ENCODE measurements around the gene FCAMR. TPM values are rescaled to one million over a fixed set of nuclear protein-coding genes. Genes with fewer than 3 reads are reported as not detected.

Gene FCAMR
- total and polyA plus RNA-seq, 2 experiments from 2014 or later, result not detected

GRCh38 chr1:206949208-206949607 lies 21.1 kb downstream of the FCAMR start:
- Histone ChIP-seq H3K79me2 (ENCODE audit: insufficient read depth) (no peaks in the 10 kb centered on the region), H3K27me3 (replicated peaks; ENCODE audit: insufficient read depth) (peaks cover 17% of the 10 kb centered on the region), H3K4me1 (ENCODE audit: insufficient read depth) (no peaks in the 10 kb centered on the region), H3K27ac (no peak overlapping the region), H2AFZ (no peak overlapping the region), H4K20me1 (ENCODE audit: insufficient read depth) (no peaks in the 10 kb centered on the region), H3K9ac (no peak overlapping the region), H3K4me2 (ENCODE audit: unreplicated experiment) (no peak overlapping the region), H3K9me3 (ENCODE audit: low read depth) (no peaks in the 10 kb centered on the region), H3K9me2 (ENCODE audit: insufficient read depth) (no peaks in the 10 kb centered on the region), H3K4me3 (no peak overlapping the region), H3K36me3 (ENCODE audit: low read depth) (no peaks in the 10 kb centered on the region), H3F3A (ENCODE audit: insufficient read depth) (no peaks in the 10 kb centered on the region)
- in situ Hi-C loops (cut with MboI), result no loop called here
- no peak for DNase-seq
- TF ChIP-seq EZH2 (IDR thresholded peaks at IDR 0.05; ENCODE audit: insufficient read depth, poor library complexity, severe bottlenecking), result no peak
- TF ChIP-seq EZH2phosphoT487 (IDR thresholded peaks at IDR 0.05; ENCODE audit: insufficient read depth, low read depth), result no peak
- 27 to 38% methylated on average over 4 of the region's 4 CpGs for WGBS, 2 experiments (ENCODE audit: low coverage in 1 of 2, low lambda C conversion rate in 2 of 2, missing lambda C conversion rate in 2 of 2)

- H3K4me2 ChIP-seq (ENCODE audit: unreplicated experiment), result no peak overlapping the region
- H3K9me3 ChIP-seq (ENCODE audit: low read depth), result no peaks in the 10 kb centered on the region
- no peak for TF ChIP-seq EZH2 (IDR thresholded peaks at IDR 0.05; ENCODE audit: insufficient read depth, poor library complexity, severe bottlenecking)
- no peak for TF ChIP-seq EZH2phosphoT487 (IDR thresholded peaks at IDR 0.05; ENCODE audit: insufficient read depth, low read depth)
- no peaks in the 10 kb centered on the region for H3K4me1 ChIP-seq (ENCODE audit: insufficient read depth)
- DNase-seq, result no peak
- H3K27me3 ChIP-seq (replicated peaks; ENCODE audit: insufficient read depth), result peaks cover 33% of the 10 kb centered on the region
- H3K27ac ChIP-seq, result no peak overlapping the region
- H2AFZ ChIP-seq, result no peak overlapping the region
- WGBS, 2 experiments (ENCODE audit: low coverage in 1 of 2, low lambda C conversion rate in 2 of 2, missing lambda C conversion rate in 2 of 2), result 8 to 11% methylated on average over 3 of the region's 3 CpGs
- in situ Hi-C loops (cut with MboI), result no loop called here
- no peak overlapping the region for H3K9ac ChIP-seq
- H4K20me1 ChIP-seq (ENCODE audit: insufficient read depth), result no peaks in the 10 kb centered on the region
- H3F3A ChIP-seq (ENCODE audit: insufficient read depth), result no peaks in the 10 kb centered on the region
- no peak overlapping the region for H3K4me3 ChIP-seq
- H3K36me3 ChIP-seq (ENCODE audit: low read depth), result no peaks in the 10 kb centered on the region
- no peaks in the 10 kb centered on the region for H3K9me2 ChIP-seq (ENCODE audit: insufficient read depth)
- no peaks in the 10 kb centered on the region for H3K79me2 ChIP-seq (ENCODE audit: insufficient read depth)
Observed at GRCh38 chr1:206947255-206947654, 23.0 kb downstream of the FCAMR start.

- no peak within 1 kb of the TSS for H3K4me2 ChIP-seq (ENCODE audit: unreplicated experiment)
- TF ChIP-seq EZH2phosphoT487 (IDR thresholded peaks at IDR 0.05; ENCODE audit: insufficient read depth, low read depth), result no peak
- TF ChIP-seq EZH2 (IDR thresholded peaks at IDR 0.05; ENCODE audit: insufficient read depth, poor library complexity, severe bottlenecking), result no peak
- H2AFZ ChIP-seq, result no peak within 1 kb of the TSS
- H3K36me3 ChIP-seq (ENCODE audit: low read depth), result no peaks in the 10 kb centered on the region
- H3K4me3 ChIP-seq, result no peak within 1 kb of the TSS
- in situ Hi-C loops (cut with MboI), result no loop called here
- 64 to 77% methylated on average over 6 to 7 of the region's 7 CpGs for WGBS, 2 experiments (ENCODE audit: low coverage in 1 of 2, low lambda C conversion rate in 2 of 2, missing lambda C conversion rate in 2 of 2)
- no peak within 1 kb of the TSS for H3K27ac ChIP-seq
- H3K79me2 ChIP-seq (ENCODE audit: insufficient read depth), result no peaks in the 10 kb centered on the region
- H4K20me1 ChIP-seq (ENCODE audit: insufficient read depth), result no peaks in the 10 kb centered on the region
- no peaks in the 10 kb centered on the region for H3K9me3 ChIP-seq (ENCODE audit: low read depth)
- no peak within 1 kb of the TSS for H3K9ac ChIP-seq
- DNase-seq, result no peak
- H3K9me2 ChIP-seq (ENCODE audit: insufficient read depth), result no peaks in the 10 kb centered on the region
- H3K4me1 ChIP-seq (ENCODE audit: insufficient read depth), result no peaks in the 10 kb centered on the region
- peaks cover 43% of the 10 kb centered on the region for H3K27me3 ChIP-seq (replicated peaks; ENCODE audit: insufficient read depth)
- no peaks in the 10 kb centered on the region for H3F3A ChIP-seq (ENCODE audit: insufficient read depth)
Observed at GRCh38 chr1:206946261-206946660, 24.0 kb downstream of the FCAMR start, which contains the start of gene PIGR. PIGR (minus strand) TSS chr1:206946466; CDS start chr1:206940531, 5,935 bp downstream.

GRCh38 chr1:206945779-206946178 lies 24.5 kb downstream of the FCAMR start:
- Histone ChIP-seq H3K27ac (no peak overlapping the region), H3K4me1 (ENCODE audit: insufficient read depth) (no peaks in the 10 kb centered on the region), H3F3A (ENCODE audit: insufficient read depth) (no peaks in the 10 kb centered on the region), H3K9me2 (ENCODE audit: insufficient read depth) (no peaks in the 10 kb centered on the region), H3K9me3 (ENCODE audit: low read depth) (no peaks in the 10 kb centered on the region), H3K9ac (no peak overlapping the region), H4K20me1 (ENCODE audit: insufficient read depth) (no peaks in the 10 kb centered on the region), H3K36me3 (ENCODE audit: low read depth) (no peaks in the 10 kb centered on the region), H3K4me3 (no peak overlapping the region), H2AFZ (no peak overlapping the region), H3K4me2 (ENCODE audit: unreplicated experiment) (no peak overlapping the region), H3K79me2 (ENCODE audit: insufficient read depth) (no peaks in the 10 kb centered on the region), H3K27me3 (replicated peaks; ENCODE audit: insufficient read depth) (peaks cover 45% of the 10 kb centered on the region)
- WGBS, 2 experiments (ENCODE audit: low coverage in 1 of 2, low lambda C conversion rate in 2 of 2, missing lambda C conversion rate in 2 of 2), result 86 to 94% methylated on average over 4 of the region's 4 CpGs
- in situ Hi-C loops (cut with MboI), result no loop called here
- TF ChIP-seq EZH2phosphoT487 (IDR thresholded peaks at IDR 0.05; ENCODE audit: insufficient read depth, low read depth) (no peak), EZH2 (IDR thresholded peaks at IDR 0.05; ENCODE audit: insufficient read depth, poor library complexity, severe bottlenecking) (no peak)
- DNase-seq, result no peak

- Histone ChIP-seq H3K4me2 (ENCODE audit: unreplicated experiment) (no peak overlapping the region), H3K79me2 (ENCODE audit: insufficient read depth) (no peaks in the 10 kb centered on the region), H4K20me1 (ENCODE audit: insufficient read depth) (no peaks in the 10 kb centered on the region), H3K27ac (no peak overlapping the region), H3K9me2 (ENCODE audit: insufficient read depth) (no peaks in the 10 kb centered on the region), H3K4me1 (ENCODE audit: insufficient read depth) (no peaks in the 10 kb centered on the region), H3K9me3 (ENCODE audit: low read depth) (no peaks in the 10 kb centered on the region), H3K4me3 (no peak overlapping the region), H3K36me3 (ENCODE audit: low read depth) (no peaks in the 10 kb centered on the region), H3F3A (ENCODE audit: insufficient read depth) (no peaks in the 10 kb centered on the region), H2AFZ (no peak overlapping the region), H3K27me3 (replicated peaks; ENCODE audit: insufficient read depth) (peaks cover 42% of the 10 kb centered on the region), H3K9ac (no peak overlapping the region)
- WGBS, 2 experiments (ENCODE audit: low coverage in 1 of 2, low lambda C conversion rate in 2 of 2, missing lambda C conversion rate in 2 of 2), result 58 to 62% methylated on average over 5 of the region's 5 CpGs
- in situ Hi-C loops (cut with MboI), result no loop called here
- DNase-seq, result no peak
- TF ChIP-seq EZH2 (IDR thresholded peaks at IDR 0.05; ENCODE audit: insufficient read depth, poor library complexity, severe bottlenecking), result no peak
- TF ChIP-seq EZH2phosphoT487 (IDR thresholded peaks at IDR 0.05; ENCODE audit: insufficient read depth, low read depth), result no peak
Observed at GRCh38 chr1:206944703-206945102, 25.6 kb downstream of the FCAMR start.

Measured in GM23248 (cell line).